Measurements from ENCODE around the gene HES1. TPM values are rescaled to one million over a fixed set of nuclear protein-coding genes. Genes with fewer than 3 reads are reported as not detected.

HES1 gene
- total RNA-seq, 1 donor from 2014 or later: 46.6 TPM

GRCh38 chr3:194095902-194096301 is 40.0 kb upstream of the HES1 start:
- Histone ChIP-seq H3K27me3 (ENCODE audit: control insufficient read depth, insufficient read depth, low read length) (peaks cover 2% of the 10 kb centered on the region), H3K4me3 (ENCODE audit: low read depth, low read length) (no peak overlapping the region), H3K36me3 (ENCODE audit: control insufficient read depth, insufficient read depth, low read length) (no peaks in the 10 kb centered on the region)
- DNase-seq (ENCODE audit: low read depth): no peak
- TF ChIP-seq CTCF (IDR thresholded peaks at IDR 0.05; ENCODE audit: insufficient read depth, low read length, severe bottlenecking): no peak
- FAIRE-seq: no peak

- TF ChIP-seq CTCF (IDR thresholded peaks at IDR 0.05; ENCODE audit: insufficient read depth, low read length, severe bottlenecking): no peak
- DNase-seq (ENCODE audit: low read depth): no peak
- Histone ChIP-seq H3K4me3 (ENCODE audit: low read depth, low read length) (no peak overlapping the region), H3K27me3 (ENCODE audit: control insufficient read depth, insufficient read depth, low read length) (peaks cover 2% of the 10 kb centered on the region), H3K36me3 (ENCODE audit: control insufficient read depth, insufficient read depth, low read length) (no peaks in the 10 kb centered on the region)
- no peak for FAIRE-seq
Measured at GRCh38 chr3:194097141-194097882, 38.6 kb upstream of the HES1 start.

GRCh38 chr3:194098081-194098842 is 37.7 kb upstream of the HES1 start:
- Histone ChIP-seq H3K27me3 (ENCODE audit: control insufficient read depth, insufficient read depth, low read length) (peaks cover 2% of the 10 kb centered on the region), H3K4me3 (ENCODE audit: low read depth, low read length) (no peak overlapping the region), H3K36me3 (ENCODE audit: control insufficient read depth, insufficient read depth, low read length) (no peaks in the 10 kb centered on the region)
- no peak for DNase-seq (ENCODE audit: low read depth)
- no peak for TF ChIP-seq CTCF (IDR thresholded peaks at IDR 0.05; ENCODE audit: insufficient read depth, low read length, severe bottlenecking)
- FAIRE-seq: no peak

DNA sequence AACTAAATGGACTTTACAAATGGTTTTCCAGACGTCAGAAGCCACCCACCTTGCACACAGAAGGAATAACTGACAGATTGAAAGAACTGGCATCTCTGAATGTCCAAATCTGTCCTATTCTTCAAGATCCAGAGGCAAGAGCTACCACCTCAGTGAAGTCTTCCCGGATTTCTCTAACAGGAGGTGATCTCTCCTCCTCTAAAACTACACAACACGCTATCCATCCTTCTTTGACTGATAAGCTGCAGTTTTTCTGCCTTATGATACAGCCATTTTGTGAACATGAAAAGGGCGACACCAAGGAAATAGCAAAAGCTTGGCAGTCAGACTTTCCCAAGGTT is 37.1 kb upstream of the HES1 start:
- DNase-seq (ENCODE audit: low read depth): no peak
- Histone ChIP-seq H3K4me3 (ENCODE audit: low read depth, low read length) (no peak overlapping the region), H3K27me3 (ENCODE audit: control insufficient read depth, insufficient read depth, low read length) (peaks cover 2% of the 10 kb centered on the region), H3K36me3 (ENCODE audit: control insufficient read depth, insufficient read depth, low read length) (no peaks in the 10 kb centered on the region)
- no peak for FAIRE-seq
- no peak for TF ChIP-seq CTCF (IDR thresholded peaks at IDR 0.05; ENCODE audit: insufficient read depth, low read length, severe bottlenecking)

DNA sequence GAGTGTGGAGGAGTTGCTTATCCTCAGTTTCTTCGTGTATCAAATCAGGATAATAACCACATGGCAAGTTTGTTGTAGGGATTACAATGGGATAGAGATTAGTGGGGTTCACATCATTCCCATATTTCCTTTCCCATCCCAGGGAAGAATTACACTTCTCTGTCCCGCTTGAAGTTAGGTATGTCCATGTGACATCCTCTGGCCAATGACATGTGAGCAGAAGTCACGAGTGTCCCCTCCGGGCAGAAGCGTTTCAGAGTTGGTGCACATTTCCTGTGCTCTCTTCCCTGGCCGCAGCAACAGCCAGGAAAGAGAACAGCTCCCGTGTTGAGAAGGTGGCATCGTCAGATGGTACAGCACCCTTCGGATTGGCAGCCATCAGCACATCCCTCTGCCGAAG is 36.7 kb upstream of the HES1 start:
- Histone ChIP-seq H3K4me3 (ENCODE audit: low read depth, low read length) (no peak overlapping the region), H3K36me3 (ENCODE audit: control insufficient read depth, insufficient read depth, low read length) (no peaks in the 10 kb centered on the region), H3K27me3 (ENCODE audit: control insufficient read depth, insufficient read depth, low read length) (peaks cover 2% of the 10 kb centered on the region)
- DNase-seq (ENCODE audit: low read depth): no peak
- no peak for FAIRE-seq
- TF ChIP-seq CTCF (IDR thresholded peaks at IDR 0.05; ENCODE audit: insufficient read depth, low read length, severe bottlenecking): no peak

All from bronchial epithelial cell (primary cell).